HepG2 (cell line): ENCODE results near the gene RAD54L. TPM values are rescaled to one million over a fixed set of nuclear protein-coding genes. Genes with fewer than 3 reads are reported as not detected.
A peak's percentile ranks its signal among the peaks of the same experiment; 100 is the strongest.

Source experiments
- CHD4 ChIP-seq: fragments of 200-600 bp; sonication (generic); IDR thresholded peaks from 2 replicates; pipeline ENCODE4 v1.7.0; 2017; ENCODE audit warnings: mild to moderate bottlenecking, low read length, borderline replicate concordance
- FOXA1 ChIP-seq, 2 experiments: fragments of 450-650 bp in 1 of 2; sonication (generic) in 1 of 2; formaldehyde crosslinking in 1 of 2; IDR thresholded peaks; 2 replicates each; pipeline versions ENCODE4 v1.4.0 to v1.6.1; 2016 to 2020; ENCODE audit warnings: missing genetic modification reagents in 1 of 2
- GTF2F1 ChIP-seq: fragments of 150-350 bp; IDR thresholded peaks from 2 replicates; pipeline ENCODE4 v1.6.1; 2014; ENCODE audit warnings: low read length
- NCOA1 ChIP-seq: sonication (generic); formaldehyde crosslinking; IDR thresholded peaks from 2 replicates; pipeline ENCODE4 v1.9.0; 2021; ENCODE audit warnings: missing genetic modification reagents
- NCOA5 ChIP-seq: sonication (generic); formaldehyde crosslinking; IDR thresholded peaks from 2 replicates; pipeline ENCODE4 v1.4.0; 2020; ENCODE audit warnings: missing genetic modification reagents
- NFIC ChIP-seq: IDR thresholded peaks from 2 replicates; pipeline ENCODE4 v1.6.1; 2012; ENCODE audit warnings: mild to moderate bottlenecking, low read length, inconsistent platforms
- NFKBIZ ChIP-seq: IDR thresholded peaks from 2 replicates; pipeline ENCODE4 v1.6.1; 2018; ENCODE audit warnings: missing genetic modification reagents, missing compliant biosample characterization
- ZBTB3 ChIP-seq: sonication (generic); formaldehyde crosslinking; IDR thresholded peaks from 2 replicates; pipeline ENCODE4 v1.4.0; 2020; ENCODE audit warnings: low read depth, mild to moderate bottlenecking, moderate library complexity, missing genetic modification reagents, borderline replicate concordance
- ZNF772 ChIP-seq: sonication (generic); formaldehyde crosslinking; IDR thresholded peaks from 2 replicates; pipeline ENCODE4 v1.5.0; 2020; ENCODE audit warnings: mild to moderate bottlenecking, missing genetic modification reagents
- polyA plus RNA-seq, 8 experiments: library from polyadenylated mRNA; depleted of rRNA in 3 of 8; stranded (reverse) in 7 of 8; unstranded in 1 of 8; fragments of >200 nt; fragmentation: Illumina TruSeq in 4 of 8; extraction: Trizol in 4 of 8; gene quantifications; 2 replicates each; pipeline versions ENCODE4 v1.2.1 to v1.2.3, GENCODE V29; 2011 to 2016; ENCODE audit warnings: low read depth in 4 of 8, missing spikeins in 1 of 8, mixed read lengths in 1 of 8; ENCODE audit not compliant: insufficient read depth in 1 of 8
- total RNA-seq, 5 experiments: library from RNA; depleted of rRNA; stranded (reverse); fragments of >200 nt; fragmentation: Illumina TruSeq; extraction: Trizol; gene quantifications; 2 replicates each; pipeline ENCODE4 v1.2.3, GENCODE V29; 2016; ENCODE audit warnings: low read depth in 1 of 5
- TF ChIP-seq, protein P1 (sequence below): sonication (generic); formaldehyde crosslinking; IDR thresholded peaks from 2 replicates; pipeline ENCODE4 v1.4.0; 2020; ENCODE audit warnings: missing genetic modification reagents, mild to moderate bottlenecking, borderline replicate concordance
- TF ChIP-seq, protein P2 (sequence below): sonication (generic); formaldehyde crosslinking; IDR thresholded peaks from 2 replicates; pipeline ENCODE4 v1.5.0; 2020; ENCODE audit warnings: mild to moderate bottlenecking, missing genetic modification reagents, borderline replicate concordance
- TF ChIP-seq, protein P3 (sequence below): sonication (generic); formaldehyde crosslinking; IDR thresholded peaks from 2 replicates; pipeline ENCODE4 v1.4.0; 2020; ENCODE audit warnings: missing genetic modification reagents, borderline replicate concordance
- TF ChIP-seq, protein P4 (sequence below): sonication (generic); formaldehyde crosslinking; IDR thresholded peaks from 2 replicates; pipeline ENCODE4 v1.9.0; 2021; ENCODE audit warnings: missing genetic modification reagents, mild to moderate bottlenecking, borderline replicate concordance
- TF ChIP-seq, protein P5 (sequence below): sonication (generic); formaldehyde crosslinking; IDR thresholded peaks from 2 replicates; pipeline ENCODE4 v1.4.0; 2020; ENCODE audit warnings: low read depth, missing genetic modification reagents

RAD54L gene
- total and polyA plus RNA-seq, 2 of the 13 experiments (the other 11 are each of a cell fraction or from before 2014, with no cell fraction given) = 10.2 to 30.0 TPM

DNA sequence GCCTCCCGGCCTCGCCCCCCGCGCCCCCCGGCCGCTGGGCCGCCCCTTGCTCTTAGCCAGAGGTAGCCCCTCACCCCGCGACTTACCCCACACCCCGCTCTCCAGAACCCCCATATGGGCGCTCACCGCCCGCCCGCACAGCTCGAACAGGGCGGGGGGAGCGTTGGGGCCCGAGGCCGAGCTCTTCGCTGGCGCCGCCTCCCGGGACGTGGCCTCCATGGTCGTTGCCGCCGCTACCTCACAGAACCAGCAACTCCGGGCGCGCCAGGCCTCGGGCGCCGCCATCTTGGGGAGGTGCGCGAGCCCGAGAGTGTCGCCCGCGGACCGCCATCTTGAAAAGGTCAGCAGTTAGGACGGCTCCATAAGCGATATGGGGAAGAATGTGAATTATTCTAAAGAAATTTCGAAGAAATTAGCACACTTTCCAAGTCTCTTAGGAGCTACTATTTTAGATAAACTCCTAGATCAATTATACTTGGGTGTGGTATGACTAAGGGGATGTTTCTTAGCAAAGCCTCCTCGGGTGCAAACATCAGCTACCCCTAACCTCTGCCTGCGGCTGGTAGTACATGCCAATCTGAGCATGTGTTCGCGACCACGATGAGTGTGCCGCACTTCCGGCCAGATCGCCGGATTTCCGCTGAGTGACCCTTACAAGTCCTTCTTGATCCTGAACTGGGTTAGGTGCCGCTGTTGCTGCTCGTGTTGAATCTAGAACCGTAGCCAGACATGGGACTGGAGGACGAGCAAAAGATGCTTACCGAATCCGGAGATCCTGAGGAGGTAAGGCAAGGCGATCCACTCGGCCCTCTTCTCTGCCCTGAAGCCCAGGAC lies 55.7 kb downstream of the RAD54L start, which contains the start of the genes LRRC41 and UQCRH (continued):
- 0 out of 2 replicates have a peak, but pooled peaks have one; percentile 54 for TF ChIP-seq NFKBIZ
- TF ChIP-seq, protein P1, sequence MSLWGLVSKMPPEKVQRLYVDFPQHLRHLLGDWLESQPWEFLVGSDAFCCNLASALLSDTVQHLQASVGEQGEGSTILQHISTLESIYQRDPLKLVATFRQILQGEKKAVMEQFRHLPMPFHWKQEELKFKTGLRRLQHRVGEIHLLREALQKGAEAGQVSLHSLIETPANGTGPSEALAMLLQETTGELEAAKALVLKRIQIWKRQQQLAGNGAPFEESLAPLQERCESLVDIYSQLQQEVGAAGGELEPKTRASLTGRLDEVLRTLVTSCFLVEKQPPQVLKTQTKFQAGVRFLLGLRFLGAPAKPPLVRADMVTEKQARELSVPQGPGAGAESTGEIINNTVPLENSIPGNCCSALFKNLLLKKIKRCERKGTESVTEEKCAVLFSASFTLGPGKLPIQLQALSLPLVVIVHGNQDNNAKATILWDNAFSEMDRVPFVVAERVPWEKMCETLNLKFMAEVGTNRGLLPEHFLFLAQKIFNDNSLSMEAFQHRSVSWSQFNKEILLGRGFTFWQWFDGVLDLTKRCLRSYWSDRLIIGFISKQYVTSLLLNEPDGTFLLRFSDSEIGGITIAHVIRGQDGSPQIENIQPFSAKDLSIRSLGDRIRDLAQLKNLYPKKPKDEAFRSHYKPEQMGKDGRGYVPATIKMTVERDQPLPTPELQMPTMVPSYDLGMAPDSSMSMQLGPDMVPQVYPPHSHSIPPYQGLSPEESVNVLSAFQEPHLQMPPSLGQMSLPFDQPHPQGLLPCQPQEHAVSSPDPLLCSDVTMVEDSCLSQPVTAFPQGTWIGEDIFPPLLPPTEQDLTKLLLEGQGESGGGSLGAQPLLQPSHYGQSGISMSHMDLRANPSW (CRISPR knock-in tag) = no peak
- TF ChIP-seq NCOA5 (CRISPR knock-in tag) = no peak
- TF ChIP-seq FOXA1 (IDR thresholded peaks at IDR 0.05) = no peak
- TF ChIP-seq FOXA1 (CRISPR knock-in tag; IDR thresholded peaks at IDR 0.05) = no peak
- no peak for TF ChIP-seq CHD4
- TF ChIP-seq, protein P2, sequence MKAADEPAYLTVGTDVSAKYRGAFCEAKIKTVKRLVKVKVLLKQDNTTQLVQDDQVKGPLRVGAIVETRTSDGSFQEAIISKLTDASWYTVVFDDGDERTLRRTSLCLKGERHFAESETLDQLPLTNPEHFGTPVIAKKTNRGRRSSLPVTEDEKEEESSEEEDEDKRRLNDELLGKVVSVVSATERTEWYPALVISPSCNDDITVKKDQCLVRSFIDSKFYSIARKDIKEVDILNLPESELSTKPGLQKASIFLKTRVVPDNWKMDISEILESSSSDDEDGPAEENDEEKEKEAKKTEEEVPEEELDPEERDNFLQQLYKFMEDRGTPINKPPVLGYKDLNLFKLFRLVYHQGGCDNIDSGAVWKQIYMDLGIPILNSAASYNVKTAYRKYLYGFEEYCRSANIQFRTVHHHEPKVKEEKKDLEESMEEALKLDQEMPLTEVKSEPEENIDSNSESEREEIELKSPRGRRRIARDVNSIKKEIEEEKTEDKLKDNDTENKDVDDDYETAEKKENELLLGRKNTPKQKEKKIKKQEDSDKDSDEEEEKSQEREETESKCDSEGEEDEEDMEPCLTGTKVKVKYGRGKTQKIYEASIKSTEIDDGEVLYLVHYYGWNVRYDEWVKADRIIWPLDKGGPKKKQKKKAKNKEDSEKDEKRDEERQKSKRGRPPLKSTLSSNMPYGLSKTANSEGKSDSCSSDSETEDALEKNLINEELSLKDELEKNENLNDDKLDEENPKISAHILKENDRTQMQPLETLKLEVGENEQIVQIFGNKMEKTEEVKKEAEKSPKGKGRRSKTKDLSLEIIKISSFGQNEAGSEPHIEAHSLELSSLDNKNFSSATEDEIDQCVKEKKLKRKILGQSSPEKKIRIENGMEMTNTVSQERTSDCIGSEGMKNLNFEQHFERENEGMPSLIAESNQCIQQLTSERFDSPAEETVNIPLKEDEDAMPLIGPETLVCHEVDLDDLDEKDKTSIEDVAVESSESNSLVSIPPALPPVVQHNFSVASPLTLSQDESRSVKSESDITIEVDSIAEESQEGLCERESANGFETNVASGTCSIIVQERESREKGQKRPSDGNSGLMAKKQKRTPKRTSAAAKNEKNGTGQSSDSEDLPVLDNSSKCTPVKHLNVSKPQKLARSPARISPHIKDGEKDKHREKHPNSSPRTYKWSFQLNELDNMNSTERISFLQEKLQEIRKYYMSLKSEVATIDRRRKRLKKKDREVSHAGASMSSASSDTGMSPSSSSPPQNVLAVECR (CRISPR knock-in tag) = peak; percentile 44; the same call in 1 of the 2 replicates
- TF ChIP-seq, protein P3, sequence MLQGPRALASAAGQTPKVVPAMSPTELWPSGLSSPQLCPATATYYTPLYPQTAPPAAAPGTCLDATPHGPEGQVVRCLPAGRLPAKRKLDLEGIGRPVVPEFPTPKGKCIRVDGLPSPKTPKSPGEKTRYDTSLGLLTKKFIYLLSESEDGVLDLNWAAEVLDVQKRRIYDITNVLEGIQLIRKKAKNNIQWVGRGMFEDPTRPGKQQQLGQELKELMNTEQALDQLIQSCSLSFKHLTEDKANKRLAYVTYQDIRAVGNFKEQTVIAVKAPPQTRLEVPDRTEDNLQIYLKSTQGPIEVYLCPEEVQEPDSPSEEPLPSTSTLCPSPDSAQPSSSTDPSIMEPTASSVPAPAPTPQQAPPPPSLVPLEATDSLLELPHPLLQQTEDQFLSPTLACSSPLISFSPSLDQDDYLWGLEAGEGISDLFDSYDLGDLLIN (CRISPR knock-in tag) = no peak
- no peak for TF ChIP-seq NFIC
- TF ChIP-seq, protein P4, sequence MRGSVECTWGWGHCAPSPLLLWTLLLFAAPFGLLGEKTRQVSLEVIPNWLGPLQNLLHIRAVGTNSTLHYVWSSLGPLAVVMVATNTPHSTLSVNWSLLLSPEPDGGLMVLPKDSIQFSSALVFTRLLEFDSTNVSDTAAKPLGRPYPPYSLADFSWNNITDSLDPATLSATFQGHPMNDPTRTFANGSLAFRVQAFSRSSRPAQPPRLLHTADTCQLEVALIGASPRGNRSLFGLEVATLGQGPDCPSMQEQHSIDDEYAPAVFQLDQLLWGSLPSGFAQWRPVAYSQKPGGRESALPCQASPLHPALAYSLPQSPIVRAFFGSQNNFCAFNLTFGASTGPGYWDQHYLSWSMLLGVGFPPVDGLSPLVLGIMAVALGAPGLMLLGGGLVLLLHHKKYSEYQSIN (CRISPR knock-in tag) = no peak
- TF ChIP-seq GTF2F1 = peak; percentile 82; the same call in 1 of the 2 replicates
- TF ChIP-seq ZBTB3 (CRISPR knock-in tag) = no peak; the same call in 1 of the 2 replicates
- TF ChIP-seq ZNF772 (CRISPR knock-in tag) = no peak; the same call in 1 of the 2 replicates
- TF ChIP-seq NCOA1 = no peak
- TF ChIP-seq, protein P5, sequence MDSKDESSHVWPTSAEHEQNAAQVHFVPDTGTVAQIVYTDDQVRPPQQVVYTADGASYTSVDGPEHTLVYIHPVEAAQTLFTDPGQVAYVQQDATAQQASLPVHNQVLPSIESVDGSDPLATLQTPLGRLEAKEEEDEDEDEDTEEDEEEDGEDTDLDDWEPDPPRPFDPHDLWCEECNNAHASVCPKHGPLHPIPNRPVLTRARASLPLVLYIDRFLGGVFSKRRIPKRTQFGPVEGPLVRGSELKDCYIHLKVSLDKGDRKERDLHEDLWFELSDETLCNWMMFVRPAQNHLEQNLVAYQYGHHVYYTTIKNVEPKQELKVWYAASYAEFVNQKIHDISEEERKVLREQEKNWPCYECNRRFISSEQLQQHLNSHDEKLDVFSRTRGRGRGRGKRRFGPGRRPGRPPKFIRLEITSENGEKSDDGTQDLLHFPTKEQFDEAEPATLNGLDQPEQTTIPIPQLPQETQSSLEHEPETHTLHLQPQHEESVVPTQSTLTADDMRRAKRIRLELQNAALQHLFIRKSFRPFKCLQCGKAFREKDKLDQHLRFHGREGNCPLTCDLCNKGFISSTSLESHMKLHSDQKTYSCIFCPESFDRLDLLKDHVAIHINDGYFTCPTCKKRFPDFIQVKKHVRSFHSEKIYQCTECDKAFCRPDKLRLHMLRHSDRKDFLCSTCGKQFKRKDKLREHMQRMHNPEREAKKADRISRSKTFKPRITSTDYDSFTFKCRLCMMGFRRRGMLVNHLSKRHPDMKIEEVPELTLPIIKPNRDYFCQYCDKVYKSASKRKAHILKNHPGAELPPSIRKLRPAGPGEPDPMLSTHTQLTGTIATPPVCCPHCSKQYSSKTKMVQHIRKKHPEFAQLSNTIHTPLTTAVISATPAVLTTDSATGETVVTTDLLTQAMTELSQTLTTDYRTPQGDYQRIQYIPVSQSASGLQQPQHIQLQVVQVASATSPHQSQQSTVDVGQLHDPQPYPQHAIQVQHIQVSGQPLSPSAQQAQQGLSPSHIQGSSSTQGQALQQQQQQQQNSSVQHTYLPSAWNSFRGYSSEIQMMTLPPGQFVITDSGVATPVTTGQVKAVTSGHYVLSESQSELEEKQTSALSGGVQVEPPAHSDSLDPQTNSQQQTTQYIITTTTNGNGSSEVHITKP (CRISPR knock-in tag) = peak; percentile 99
